Keratinocyte (primary cell): Measurements from ENCODE around the gene SPHK2. TPM values are rescaled to one million over a fixed set of nuclear protein-coding genes. Genes with fewer than 3 reads are reported as not detected.

Source experiments
- DNase-seq: peaks from one replicate; pipeline ENCODE4 v3.0.0-alpha.2; 2011; ENCODE audit warnings: low read depth, missing footprints, low spot score
- FAIRE-seq: peaks from 2 replicates; lab custom pipeline; 2011; peaks lifted over from hg19 to GRCh38; lab: Jason Lieb, UNC
- H2AFZ ChIP-seq: 2 replicates; pipeline ENCODE4 v1.6.0; 2012; ENCODE audit warnings: low read length, control low read depth, inconsistent platforms; ENCODE audit not compliant: control insufficient read depth
- H3K27ac ChIP-seq: 2 replicates; pipeline ENCODE4 v1.5.1; 2011; ENCODE audit warnings: low read length; ENCODE audit not compliant: control insufficient read depth, insufficient read depth
- H3K27me3 ChIP-seq: 3 replicates; pipeline ENCODE4 v1.6.0; 2011; ENCODE audit warnings: low read length; ENCODE audit not compliant: control insufficient read depth, insufficient read depth; ENCODE audit errors: extremely low read depth
- H3K36me3 ChIP-seq, 2 experiments: 2 replicates in 1 of 2; 3 replicates in 1 of 2; pipeline ENCODE4 v1.5.1; 2011; ENCODE audit warnings: low read length in 2 of 2, mild to moderate bottlenecking in 1 of 2; ENCODE audit not compliant: control insufficient read depth in 2 of 2, insufficient read depth in 2 of 2; ENCODE audit errors: extremely low read depth in 1 of 2
- H3K4me1 ChIP-seq: 3 replicates; pipeline ENCODE4 v1.5.1; 2011; ENCODE audit warnings: low read length; ENCODE audit not compliant: control insufficient read depth, insufficient read depth; ENCODE audit errors: extremely low read depth
- H3K4me2 ChIP-seq: 3 replicates; pipeline ENCODE4 v1.6.0; 2011; ENCODE audit warnings: low read depth, low read length; ENCODE audit not compliant: control insufficient read depth, insufficient read depth; ENCODE audit errors: extremely low read depth
- H3K4me3 ChIP-seq, 3 experiments: fragments of 200-600 bp in 1 of 3; sonication (generic) in 1 of 3; 2 replicates in 2 of 3; 3 replicates in 1 of 3; pipeline ENCODE4 v1.5.1; 2011 to 2016; ENCODE audit warnings: low read length in 3 of 3, mild to moderate bottlenecking in 3 of 3, control low read depth in 2 of 3, inconsistent platforms in 1 of 3, low read depth in 1 of 3, mixed read lengths in 1 of 3, mixed run types in 1 of 3, moderate library complexity in 1 of 3; ENCODE audit not compliant: control insufficient read depth in 2 of 3, insufficient read depth in 2 of 3; ENCODE audit errors: extremely low read depth in 1 of 3
- H3K79me2 ChIP-seq: 2 replicates; pipeline ENCODE4 v1.6.0; 2012; ENCODE audit warnings: low read length; ENCODE audit not compliant: control insufficient read depth, insufficient read depth
- H3K9ac ChIP-seq: 3 replicates; pipeline ENCODE4 v1.6.0; 2011; ENCODE audit warnings: low read length; ENCODE audit not compliant: control insufficient read depth, insufficient read depth; ENCODE audit errors: extremely low read depth
- H3K9me1 ChIP-seq: 3 replicates; pipeline ENCODE4 v1.6.0; 2011; ENCODE audit warnings: low read length; ENCODE audit not compliant: control insufficient read depth, insufficient read depth; ENCODE audit errors: extremely low read depth
- H3K9me3 ChIP-seq: 2 replicates; pipeline ENCODE4 v1.5.1; 2012; ENCODE audit warnings: low read depth, low read length; ENCODE audit not compliant: control insufficient read depth
- H4K20me1 ChIP-seq: 3 replicates; pipeline ENCODE4 v1.6.0; 2011; ENCODE audit warnings: low read length; ENCODE audit not compliant: control insufficient read depth, insufficient read depth; ENCODE audit errors: extremely low read depth
- EZH2 ChIP-seq: IDR thresholded peaks from one replicate; pipeline ENCODE4 v1.6.1; 2012; ENCODE audit warnings: inconsistent platforms, mild to moderate bottlenecking, low read length, moderate library complexity
- dilution Hi-C: fragments of 300-500 bp; cut with MboI; formaldehyde crosslinking; loops from one replicate; pipeline ENCODE4 v1.7.0; 2020; ENCODE audit warnings: low sequenced_read_pairs; ENCODE audit not compliant: extremely low pct_ligation_motif_present
- polyA plus RNA-seq, 5 experiments: library from polyadenylated mRNA; depleted of rRNA in 3 of 5; stranded (reverse) in 3 of 5; stranded (forward) in 1 of 5; unstranded in 1 of 5; fragments of >200 nt; gene quantifications; 1 replicate in 1 of 5; 2 replicates in 3 of 5; 3 replicates in 1 of 5; pipeline versions ENCODE4 v1.2.1 to v1.2.3, GENCODE V29; 2011 to 2012; ENCODE audit warnings: missing spikeins in 2 of 5, low read depth in 1 of 5, low replicate concordance in 1 of 5
- TF ChIP-seq, protein P1 (sequence below), 3 experiments: IDR thresholded peaks in 1 of 3; conservative IDR thresholded peaks in 1 of 3; optimal IDR thresholded peaks in 1 of 3; 2 replicates in 2 of 3; 3 replicates in 1 of 3; pipeline versions ENCODE3 to v1.5.1; 2011; ENCODE audit warnings: low read length in 3 of 3, mild to moderate bottlenecking in 3 of 3, moderate library complexity in 2 of 3, control low read depth in 1 of 3, inconsistent platforms in 1 of 3; ENCODE audit not compliant: insufficient read depth in 2 of 3; ENCODE audit errors: extremely low read depth in 1 of 3

Gene SPHK2
- polyA plus RNA-seq, 1 donor (not counting 4 experiments of a cell fraction or from before 2014, with no cell fraction given), result 2.8 TPM

DNA sequence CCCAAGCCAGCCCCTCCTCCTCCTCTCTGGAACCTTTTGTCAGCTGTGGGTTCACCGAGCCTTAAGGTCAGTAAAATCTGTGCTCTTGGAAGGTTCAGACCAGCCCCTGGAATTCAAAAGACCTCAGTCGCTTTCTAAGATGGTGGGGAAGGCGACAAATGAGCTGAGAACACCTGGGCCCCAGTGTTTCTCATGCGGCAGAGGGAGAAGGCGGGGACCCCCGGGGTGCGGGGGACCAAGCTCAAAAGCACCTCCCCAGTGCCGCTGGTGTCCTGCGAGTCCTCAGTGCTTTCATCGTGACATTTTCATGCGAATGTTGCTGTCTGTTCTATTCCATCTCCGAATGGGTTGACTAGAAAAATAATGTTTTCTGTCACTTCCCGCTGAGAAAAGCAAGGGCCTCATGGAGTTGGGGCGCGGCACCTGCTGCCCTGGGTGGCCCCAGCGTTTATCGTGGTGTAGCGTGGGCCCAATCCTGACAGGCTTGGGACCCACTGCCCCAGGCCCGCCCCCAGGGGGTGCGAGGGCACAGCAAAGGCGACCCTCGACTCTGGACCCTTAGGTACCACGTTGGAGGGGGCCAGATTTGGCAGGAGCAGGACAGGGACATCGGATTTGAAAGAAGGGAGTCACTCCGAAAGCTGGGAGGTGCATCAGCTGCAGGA is 54.3 kb downstream of the SPHK2 start:
- TF ChIP-seq EZH2, result no peak
- TF ChIP-seq, protein P1, sequence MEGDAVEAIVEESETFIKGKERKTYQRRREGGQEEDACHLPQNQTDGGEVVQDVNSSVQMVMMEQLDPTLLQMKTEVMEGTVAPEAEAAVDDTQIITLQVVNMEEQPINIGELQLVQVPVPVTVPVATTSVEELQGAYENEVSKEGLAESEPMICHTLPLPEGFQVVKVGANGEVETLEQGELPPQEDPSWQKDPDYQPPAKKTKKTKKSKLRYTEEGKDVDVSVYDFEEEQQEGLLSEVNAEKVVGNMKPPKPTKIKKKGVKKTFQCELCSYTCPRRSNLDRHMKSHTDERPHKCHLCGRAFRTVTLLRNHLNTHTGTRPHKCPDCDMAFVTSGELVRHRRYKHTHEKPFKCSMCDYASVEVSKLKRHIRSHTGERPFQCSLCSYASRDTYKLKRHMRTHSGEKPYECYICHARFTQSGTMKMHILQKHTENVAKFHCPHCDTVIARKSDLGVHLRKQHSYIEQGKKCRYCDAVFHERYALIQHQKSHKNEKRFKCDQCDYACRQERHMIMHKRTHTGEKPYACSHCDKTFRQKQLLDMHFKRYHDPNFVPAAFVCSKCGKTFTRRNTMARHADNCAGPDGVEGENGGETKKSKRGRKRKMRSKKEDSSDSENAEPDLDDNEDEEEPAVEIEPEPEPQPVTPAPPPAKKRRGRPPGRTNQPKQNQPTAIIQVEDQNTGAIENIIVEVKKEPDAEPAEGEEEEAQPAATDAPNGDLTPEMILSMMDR (optimal IDR thresholded peaks at IDR 0.05 in 1 of 3, IDR thresholded peaks at IDR 0.05 in 1 of 3, conservative IDR thresholded peaks at IDR 0.05 in 1 of 3; ENCODE audit: extremely low read depth in 1 of 3, insufficient read depth in 2 of 3, low read length in 3 of 3), result no peak
- Histone ChIP-seq H3K4me2 (no peak overlapping the region), H3K27ac (no peak overlapping the region), H3K9me3 (no peaks in the 10 kb centered on the region), H3K9me1 (no peaks in the 10 kb centered on the region), H4K20me1 (no peaks in the 10 kb centered on the region), H3K36me3 (no peaks in the 10 kb centered on the region), H3K4me1 (no peaks in the 10 kb centered on the region), H2AFZ (no peak overlapping the region), H3K27me3 (no peaks in the 10 kb centered on the region), H3K9ac (no peak overlapping the region), H3K4me3 (no peak overlapping the region), H3K79me2 (no peaks in the 10 kb centered on the region)
- dilution Hi-C loops, result no loop called here
- DNase-seq, result no peak
- no peak for FAIRE-seq

DNA sequence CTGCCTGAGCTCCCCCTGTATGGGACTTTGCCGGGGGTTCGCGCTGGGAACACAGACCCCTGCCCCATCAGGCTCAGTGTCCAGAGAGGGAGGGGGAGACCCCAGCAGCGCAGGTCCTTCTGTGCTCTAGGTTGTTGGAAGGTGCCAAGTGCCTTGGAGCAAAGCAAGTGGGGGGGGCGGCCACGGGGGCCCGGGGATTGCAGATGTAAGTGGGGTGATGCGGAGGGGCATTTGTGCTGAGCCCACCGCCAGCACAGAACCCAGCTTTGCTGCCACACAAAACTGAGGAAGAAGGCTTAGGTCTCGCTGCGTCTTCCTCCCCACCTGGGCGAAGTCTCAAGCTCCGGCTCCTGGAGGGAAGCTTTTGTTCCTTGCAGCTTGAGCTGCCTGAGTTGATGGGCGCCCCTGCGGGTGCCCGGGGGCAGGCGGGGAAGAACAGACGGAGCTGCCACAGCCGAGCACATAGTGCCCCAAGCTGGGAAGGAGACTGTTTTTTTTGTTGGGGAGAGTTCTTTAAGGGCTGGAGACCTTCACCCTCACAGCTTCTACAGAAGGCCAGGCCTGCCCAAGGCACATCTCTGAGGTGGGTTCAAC is 55.0 kb downstream of the SPHK2 start:
- Histone ChIP-seq H4K20me1 (no peaks in the 10 kb centered on the region), H3K4me1 (no peaks in the 10 kb centered on the region), H3K9me3 (no peaks in the 10 kb centered on the region), H3K27ac (no peak overlapping the region), H3K36me3 (no peaks in the 10 kb centered on the region), H3K27me3 (no peaks in the 10 kb centered on the region), H3K4me3 (no peak overlapping the region), H3K9me1 (no peaks in the 10 kb centered on the region), H3K79me2 (no peaks in the 10 kb centered on the region), H3K4me2 (no peak overlapping the region), H3K9ac (no peak overlapping the region), H2AFZ (no peak overlapping the region)
- FAIRE-seq (no peak), DNase-seq (no peak)
- no peak for TF ChIP-seq EZH2
- TF ChIP-seq, protein P1 (optimal IDR thresholded peaks at IDR 0.05 in 1 of 3, IDR thresholded peaks at IDR 0.05 in 1 of 3, conservative IDR thresholded peaks at IDR 0.05 in 1 of 3; ENCODE audit: extremely low read depth in 1 of 3, insufficient read depth in 2 of 3, low read length in 3 of 3), result no peak
- dilution Hi-C loops, result no loop called here
